DOHH2 (cell line): ENCODE measurements around the gene COL26A1.

Experiments
- CTCF ChIP-seq: fragments of 200-600 bp; sonication (generic); IDR thresholded peaks from one replicate; pipeline ENCODE4 v1.5.1; 2014; ENCODE audit warnings: antibody characterized with exemption, mild to moderate bottlenecking, low read depth, low read length; ENCODE audit not compliant: poor library complexity, severe bottlenecking
- EZH2phosphoT487 ChIP-seq: fragments of 200-600 bp; sonication (generic); IDR thresholded peaks from 2 replicates; pipeline ENCODE4 v1.6.1; 2017; ENCODE audit warnings: borderline replicate concordance, mild to moderate bottlenecking, antibody characterized with exemption, low read length, moderate library complexity, mixed read lengths

DNA sequence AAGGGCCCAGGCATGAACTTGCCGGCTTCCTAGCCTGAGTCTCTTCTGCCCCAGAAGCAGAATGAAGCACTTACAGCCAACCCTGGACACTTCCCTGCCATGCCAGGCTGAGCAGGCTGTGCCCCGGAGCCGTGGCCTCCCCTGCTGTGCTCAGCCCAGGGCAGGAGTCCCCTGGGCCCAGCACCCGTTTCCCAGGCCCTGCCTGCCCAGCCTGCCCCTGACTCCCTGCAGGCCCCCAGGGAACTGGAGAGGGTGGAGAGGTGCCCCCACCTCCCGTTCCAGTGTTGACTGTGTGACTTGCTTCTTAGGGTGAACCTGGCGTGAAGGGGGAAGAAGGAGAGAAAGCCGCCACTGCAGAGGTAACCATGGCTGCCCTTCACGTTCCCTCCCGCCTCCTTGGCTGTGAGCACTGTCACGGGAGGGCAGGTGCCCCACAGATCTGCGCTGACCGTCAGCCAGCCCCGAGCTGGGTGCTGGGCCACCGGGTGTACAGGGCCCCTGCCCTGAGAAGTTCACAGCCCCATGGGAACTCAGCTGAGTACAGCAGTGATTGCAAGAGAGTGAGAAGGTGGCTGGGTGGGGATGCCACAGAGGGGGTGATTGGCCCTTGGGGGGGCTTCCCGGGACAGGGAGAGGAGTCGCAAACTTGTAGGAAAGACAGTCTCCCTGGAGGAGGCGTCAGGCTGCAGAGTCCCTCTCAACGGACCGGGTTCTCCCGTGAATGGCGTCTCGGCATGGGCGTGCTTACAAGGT lies 190.5 kb downstream of the COL26A1 start:
- TF ChIP-seq EZH2phosphoT487: no peak
- TF ChIP-seq CTCF: no peak
